Cardiac septum (tissue), 1 donor: ENCODE data around the gene ELOVL5. TPM values are rescaled to one million over a fixed set of nuclear protein-coding genes. Genes with fewer than 3 reads are reported as not detected.
A peak's percentile ranks its signal among the peaks of the same experiment; 100 is the strongest.
"Not testable (repeated sequence)": the region's sequence is repeated elsewhere in the genome, so short reads cannot be mapped to it uniquely, and the experiment has no call there.

Experiments
- DNase-seq: peaks from one replicate; pipeline ENCODE4 v3.0.0-alpha.2; 2020; ENCODE audit warnings: low spot score
- intact Hi-C: fragments of 100-400 bp; cut with DNase I; formaldehyde crosslinking; loops from one replicate; pipeline ENCODE4 v1.14.0; 2022
- total RNA-seq: library from RNA; stranded (reverse); fragmentation: NEBNext Ultra II Directional; extraction: Animal tissue kit (Norgen Biotek cat#: 25700); gene quantifications from one replicate; pipeline ENCODE4 v1.2.1, GENCODE V29; 2021
- donor health status: DM: no; HTN: no; CAD: no.

The ELOVL5 gene
- total RNA-seq, 1 donor from 2014 or later: 37.6 TPM

GRCh38 chr6:53360093-53360912 is 11.6 kb upstream of the ELOVL5 start:
- no peak for DNase-seq
- intact Hi-C loops: no loop called here

GRCh38 chr6:53359843-53360092 is 11.0 kb upstream of the ELOVL5 start:
- DNase-seq: no peak
- intact Hi-C loops: loop anchor here (1.0 kb wide), 1 partner anchor 11 kb away; the partner anchor contains the start of gene ELOVL5

GRCh38 chr6:53359095-53359842 is 10.5 kb upstream of the ELOVL5 start:
- intact Hi-C loops: loop anchor here (1.0 kb wide), 1 partner anchor 11 kb away; the partner anchor contains the start of gene ELOVL5

GRCh38 chr6:53358440-53359094 is 9.8 kb upstream of the ELOVL5 start:
- intact Hi-C loops: loop anchor here (1.0 kb wide), 1 partner anchor 10 kb away; the partner anchor contains the start of gene ELOVL5
- DNase-seq: peak; percentile 75

More at GRCh38 chr6:53359095-53359842, 10.5 kb upstream of the ELOVL5 start:
- DNase-seq: peak; percentile 99

- DNase-seq: no peak
Measured at GRCh38 chr6:53357576-53358360, 9.0 kb upstream of the ELOVL5 start.

GRCh38 chr6:53353624-53354023 is 4.9 kb upstream of the ELOVL5 start:
- no peak for DNase-seq
- intact Hi-C loops: no loop called here

More at GRCh38 chr6:53357576-53358360, 9.0 kb upstream of the ELOVL5 start:
- intact Hi-C loops: no loop called here

GRCh38 chr6:53352360-53352759 is 3.6 kb upstream of the ELOVL5 start:
- intact Hi-C loops: no loop called here

GRCh38 chr6:53349209-53349693 is 501 bp upstream of the ELOVL5 start:
- DNase-seq: no peak
- intact Hi-C loops: loop anchor here (5.0 kb wide), 2 partner anchors 47 to 177 kb away; no protein-coding TSS in a partner anchor

More at GRCh38 chr6:53352360-53352759, 3.6 kb upstream of the ELOVL5 start:
- no peak for DNase-seq

GRCh38 chr6:53347921-53348370 is 804 bp downstream of the ELOVL5 start:
- intact Hi-C loops: loop anchor here (1.0 to 5.0 kb wide), 3 partner anchors 11 to 176 kb away; no protein-coding TSS in a partner anchor
- DNase-seq: peak; percentile 88

GRCh38 chr6:53347250-53347920 is 1.4 kb downstream of the ELOVL5 start:
- no peak for DNase-seq

GRCh38 chr6:53346049-53346448 is 2.7 kb downstream of the ELOVL5 start:
- DNase-seq: not testable (repeated sequence)
- intact Hi-C loops: loop anchor here (5.0 kb wide), 2 partner anchors 44 to 174 kb away; no protein-coding TSS in a partner anchor

More at GRCh38 chr6:53347250-53347920, 1.4 kb downstream of the ELOVL5 start:
- intact Hi-C loops: loop anchor here (5.0 kb wide), 2 partner anchors 45 to 175 kb away; no protein-coding TSS in a partner anchor

GRCh38 chr6:53344969-53345368 is 3.8 kb downstream of the ELOVL5 start:
- intact Hi-C loops: loop anchor here (5.0 kb wide), 2 partner anchors 43 to 173 kb away; no protein-coding TSS in a partner anchor
- DNase-seq: no peak

GRCh38 chr6:53343092-53343491 is 5.7 kb downstream of the ELOVL5 start:
- no peak for DNase-seq
- intact Hi-C loops: no loop called here

GRCh38 chr6:53342217-53342616 is 6.5 kb downstream of the ELOVL5 start:
- no peak for DNase-seq
- intact Hi-C loops: no loop called here

- intact Hi-C loops: no loop called here
- DNase-seq: no peak
Measured at GRCh38 chr6:53340536-53340935, 8.2 kb downstream of the ELOVL5 start.

GRCh38 chr6:53339424-53339823 is 9.3 kb downstream of the ELOVL5 start:
- DNase-seq: no peak
- intact Hi-C loops: no loop called here

GRCh38 chr6:53338304-53338703 is 10.4 kb downstream of the ELOVL5 start:
- DNase-seq: no peak
- intact Hi-C loops: no loop called here

GRCh38 chr6:53336070-53336469 is 12.7 kb downstream of the ELOVL5 start:
- no peak for DNase-seq
- intact Hi-C loops: no loop called here
